SH-SY5Y (cell line): ENCODE results near the gene RBBP6.

Source experiments
- GATA2 ChIP-seq: IDR thresholded peaks from 2 replicates; pipeline ENCODE4 v1.6.1; 2011; ENCODE audit warnings: mild to moderate bottlenecking, low read depth, low read length
- GATA3 ChIP-seq: IDR thresholded peaks from 2 replicates; pipeline ENCODE4 v1.6.1; 2011; ENCODE audit warnings: low read depth, mild to moderate bottlenecking, low read length, moderate library complexity

GRCh38 chr16:24491731-24492130 lies 47.6 kb upstream of the RBBP6 start:
- TF ChIP-seq GATA2 = no peak
- no peak for TF ChIP-seq GATA3
